ENCODE results near the gene ATG9B. TPM values are rescaled to one million over a fixed set of nuclear protein-coding genes. Genes with fewer than 3 reads are reported as not detected.

The ATG9B gene
- total RNA-seq, 4 donors from 2014 or later: 0.55 to 1.5 (median 0.76) TPM; not detected in 1

DNA sequence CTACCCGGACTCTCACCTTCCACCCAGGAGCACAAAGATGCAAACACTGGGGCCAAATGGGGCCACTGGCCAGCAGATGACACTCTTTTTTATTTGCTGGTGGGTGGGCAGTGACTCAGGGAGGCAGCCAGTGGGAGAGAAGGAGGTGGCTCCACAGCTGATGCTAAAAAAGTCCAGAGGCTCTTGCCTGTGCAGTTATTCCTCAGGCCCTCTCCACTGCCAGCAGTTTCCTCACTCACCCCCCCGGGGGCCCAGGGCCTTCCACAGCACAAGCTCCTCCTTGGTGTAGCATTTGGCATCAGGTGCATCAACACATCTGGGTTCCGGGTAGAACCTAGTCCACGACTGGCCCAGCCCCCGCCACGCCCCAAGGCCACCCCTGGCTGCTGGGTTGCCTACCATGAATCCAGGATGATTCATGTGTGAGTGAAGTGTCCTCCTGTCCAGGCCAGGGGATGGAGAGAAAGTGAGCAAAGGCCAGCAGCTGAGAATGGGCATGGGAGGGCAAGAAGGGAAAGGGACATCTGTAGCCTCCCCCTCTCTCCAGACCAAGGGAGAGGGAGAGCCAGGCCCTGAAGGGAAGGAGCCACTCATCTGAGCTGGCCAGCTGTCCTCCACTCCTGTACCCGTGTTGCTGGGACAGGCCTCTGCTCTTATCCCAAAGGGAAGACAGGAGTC is 44.4 kb downstream of the ATG9B start:
- DNase-seq: peak; percentile 46 to 51
- intact Hi-C loops (cut with DNase I; ENCODE audit: low total_unique reads): no loop called here
- H3K9me3 ChIP-seq: no peaks in the 10 kb centered on the region
- H3K27me3 ChIP-seq: no peaks in the 10 kb centered on the region
- H3K4me3 ChIP-seq: no peak overlapping the region
- TF ChIP-seq, protein P1, sequence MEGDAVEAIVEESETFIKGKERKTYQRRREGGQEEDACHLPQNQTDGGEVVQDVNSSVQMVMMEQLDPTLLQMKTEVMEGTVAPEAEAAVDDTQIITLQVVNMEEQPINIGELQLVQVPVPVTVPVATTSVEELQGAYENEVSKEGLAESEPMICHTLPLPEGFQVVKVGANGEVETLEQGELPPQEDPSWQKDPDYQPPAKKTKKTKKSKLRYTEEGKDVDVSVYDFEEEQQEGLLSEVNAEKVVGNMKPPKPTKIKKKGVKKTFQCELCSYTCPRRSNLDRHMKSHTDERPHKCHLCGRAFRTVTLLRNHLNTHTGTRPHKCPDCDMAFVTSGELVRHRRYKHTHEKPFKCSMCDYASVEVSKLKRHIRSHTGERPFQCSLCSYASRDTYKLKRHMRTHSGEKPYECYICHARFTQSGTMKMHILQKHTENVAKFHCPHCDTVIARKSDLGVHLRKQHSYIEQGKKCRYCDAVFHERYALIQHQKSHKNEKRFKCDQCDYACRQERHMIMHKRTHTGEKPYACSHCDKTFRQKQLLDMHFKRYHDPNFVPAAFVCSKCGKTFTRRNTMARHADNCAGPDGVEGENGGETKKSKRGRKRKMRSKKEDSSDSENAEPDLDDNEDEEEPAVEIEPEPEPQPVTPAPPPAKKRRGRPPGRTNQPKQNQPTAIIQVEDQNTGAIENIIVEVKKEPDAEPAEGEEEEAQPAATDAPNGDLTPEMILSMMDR (IDR thresholded peaks at IDR 0.05): no peak
- TF ChIP-seq POLR2A (IDR thresholded peaks at IDR 0.05): no peak
- peaks cover 0 to 29% of the 10 kb centered on the region in 2 donors for H3K4me1 ChIP-seq
- peak overlapping the region; percentile 69 to 73 for H3K27ac ChIP-seq
- H3K36me3 ChIP-seq: no peaks in the 10 kb centered on the region

DNA sequence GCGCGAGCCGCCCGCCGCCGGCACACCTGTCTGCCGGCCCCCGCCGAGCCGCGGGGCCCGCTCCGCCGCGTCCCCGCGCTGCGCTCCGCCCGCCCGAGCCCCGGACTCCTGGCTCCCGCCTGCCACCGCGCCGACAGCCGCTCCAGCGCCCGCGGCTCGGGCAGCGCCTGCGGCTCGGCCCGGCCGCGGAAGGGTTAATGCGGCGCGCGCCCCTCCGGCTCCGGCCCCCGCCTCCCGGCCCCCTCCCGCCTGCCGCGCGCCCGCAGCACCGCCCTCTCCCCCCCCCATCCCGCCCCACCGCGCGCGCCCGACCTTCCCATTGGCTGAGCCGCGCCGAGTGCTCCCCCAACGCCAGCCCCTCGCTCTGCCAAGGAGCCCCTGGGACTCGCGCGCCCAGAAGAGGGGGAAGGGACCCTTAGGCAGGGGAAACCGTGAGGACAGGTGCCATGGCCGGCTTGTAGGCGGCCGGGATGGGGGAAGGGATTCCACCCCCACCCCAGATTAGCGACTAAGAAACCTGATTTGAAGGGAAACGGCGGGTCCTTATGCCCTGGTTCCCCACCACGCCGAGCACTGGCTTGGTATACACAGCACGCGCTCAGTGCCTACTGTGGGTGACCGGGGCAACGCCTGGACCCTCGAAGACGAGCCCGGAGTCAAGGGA is 46.0 kb downstream of the ATG9B start, which contains the start of gene KCNH2:
Gene KCNH2 (minus strand): TSS at position 196 of the 664 bp plus-strand sequence. CDS start 408 bp downstream, outside the sequence.
- no peaks in the 10 kb centered on the region for H3K36me3 ChIP-seq

DNA sequence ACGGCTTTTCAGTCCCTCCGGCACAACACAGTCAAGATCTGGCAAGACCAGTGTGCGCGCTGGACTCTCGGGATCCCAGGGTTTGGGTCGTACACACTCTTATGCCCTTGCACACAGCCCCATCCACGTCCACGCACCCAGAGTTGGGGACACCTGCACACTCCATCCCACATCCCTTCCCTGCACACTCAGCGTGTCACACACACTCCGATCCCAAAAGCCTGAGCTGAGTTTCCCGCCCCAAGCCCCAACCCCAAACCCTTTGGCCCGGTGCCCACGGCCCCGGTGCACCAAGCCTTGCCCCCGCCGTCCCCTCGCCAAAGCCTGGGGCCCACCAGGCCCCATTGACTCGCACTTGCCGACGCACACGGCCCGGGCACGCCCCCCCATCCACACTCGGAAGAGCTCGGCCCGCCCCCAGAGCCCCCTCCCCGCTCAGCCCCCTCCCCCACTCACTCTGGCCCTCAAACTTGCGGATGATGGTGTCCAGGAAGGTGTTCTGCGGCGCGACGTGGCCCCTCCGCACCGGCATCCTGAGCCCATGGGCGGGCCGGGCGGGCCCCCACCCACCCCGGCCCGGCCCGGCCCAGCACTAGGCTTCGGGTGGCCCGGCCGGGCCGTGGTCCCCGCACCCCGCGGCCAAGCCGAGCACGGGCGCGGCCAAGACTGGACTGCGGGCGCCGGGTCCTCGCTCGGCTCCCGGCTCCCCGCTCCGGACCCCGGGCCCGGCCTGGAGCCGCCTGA is 46.7 kb downstream of the ATG9B start:
- Histone ChIP-seq H3K4me1 (peaks cover 0 to 31% of the 10 kb centered on the region in 2 donors), H3K9me3 (no peaks in the 10 kb centered on the region), H3K27me3 (no peaks in the 10 kb centered on the region), H3K4me3 (peak overlapping the region; percentile 22 to 45), H3K27ac (peak overlapping the region; percentile 69 to 80), H3K36me3 (no peaks in the 10 kb centered on the region)
- intact Hi-C loops (cut with DNase I; ENCODE audit: low total_unique reads): no loop called here
- TF ChIP-seq POLR2A (IDR thresholded peaks at IDR 0.05): no peak
- TF ChIP-seq, protein P1 (IDR thresholded peaks at IDR 0.05): no peak
- no peak for DNase-seq

More for the DNA sequence above, 46.0 kb downstream of the ATG9B start, which contains the start of gene KCNH2:
- DNase-seq: peak; percentile 52
- H3K4me1 ChIP-seq: peaks cover 0 to 31% of the 10 kb centered on the region in 2 donors
- H3K9me3 ChIP-seq: no peaks in the 10 kb centered on the region
- intact Hi-C loops (cut with DNase I; ENCODE audit: low total_unique reads): no loop called here
- no peaks in the 10 kb centered on the region for H3K27me3 ChIP-seq
- peak within 1 kb of the TSS; percentile 22 to 45 for H3K4me3 ChIP-seq
- TF ChIP-seq, protein P1 (IDR thresholded peaks at IDR 0.05): no peak
- no peak for TF ChIP-seq POLR2A (IDR thresholded peaks at IDR 0.05)
- H3K27ac ChIP-seq: peak within 1 kb of the TSS; percentile 69 to 80

DNA sequence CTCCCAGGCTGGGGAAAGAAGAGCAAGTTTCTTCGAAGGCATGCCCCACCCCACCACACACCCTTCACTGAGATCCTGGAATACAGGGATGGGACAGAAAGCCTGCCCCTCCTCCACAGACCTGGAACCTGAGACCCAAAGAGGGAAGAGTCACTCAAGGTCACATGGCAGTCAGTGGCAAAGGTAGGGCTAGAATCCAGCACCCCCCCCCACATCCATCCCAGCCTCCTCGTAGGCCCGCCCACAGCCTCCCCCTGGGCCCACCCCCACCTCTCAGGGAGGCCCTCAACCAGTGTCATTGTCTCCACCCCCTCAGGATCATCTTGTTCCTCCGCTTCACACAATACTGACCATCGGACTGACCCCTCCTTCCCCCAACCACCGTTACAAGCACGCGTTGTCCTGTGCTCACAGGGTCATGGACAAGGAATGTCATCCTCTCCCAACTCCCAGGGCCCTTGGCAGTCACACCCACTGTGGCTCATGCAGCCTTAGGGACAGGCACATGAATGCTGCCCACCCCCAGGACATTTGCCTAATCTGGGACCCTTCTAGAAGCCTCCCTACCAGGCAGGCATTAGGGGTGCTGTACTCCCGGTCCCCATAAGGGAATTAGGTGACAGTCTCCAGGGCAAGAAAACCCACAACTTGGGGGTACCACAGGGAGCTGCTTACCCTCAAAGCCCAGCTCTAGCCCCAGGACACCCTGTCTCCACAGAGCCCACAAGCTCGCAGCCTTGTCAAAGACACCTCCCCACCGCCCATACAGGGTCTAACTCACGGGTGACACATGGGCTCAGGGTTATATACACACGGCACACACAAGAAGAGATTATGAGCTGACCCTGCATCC is 47.5 kb downstream of the ATG9B start:
- H3K4me1 ChIP-seq: peaks cover under 1 to 31% of the 10 kb centered on the region in 2 donors
- H3K4me3 ChIP-seq: peak overlapping the region; percentile 22 to 45

More for the DNA sequence above, 47.5 kb downstream of the ATG9B start:
- intact Hi-C loops (cut with DNase I; ENCODE audit: low total_unique reads): no loop called here
- no peak for TF ChIP-seq POLR2A (IDR thresholded peaks at IDR 0.05)
- TF ChIP-seq, protein P1 (IDR thresholded peaks at IDR 0.05): no peak
- Histone ChIP-seq H3K27ac (peak overlapping the region; percentile 53 to 80), H3K9me3 (no peaks in the 10 kb centered on the region), H3K27me3 (no peaks in the 10 kb centered on the region), H3K36me3 (no peaks in the 10 kb centered on the region)
- DNase-seq: peak in 1 of 2 donors; percentile 52

Measured in uterus (tissue), 4 donors.